Uterus (tissue), 2 donors: ENCODE measurements around the gene NR1H4.

ENCODE experiments used
- CTCF ChIP-seq, 4 experiments: fragments of 200-600 bp in 2 of 4; fragments of 450-650 bp in 2 of 4; sonication (generic) in 2 of 4; IDR thresholded peaks; one replicate each; pipeline ENCODE4 v1.5.1; 2016 to 2019; ENCODE audit warnings: antibody characterized with exemption in 4 of 4, mild to moderate bottlenecking in 2 of 4, moderate library complexity in 1 of 4
- POLR2A ChIP-seq, 2 donors: fragments of 450-650 bp; IDR thresholded peaks; one replicate each; pipeline ENCODE4 v1.6.1; 2016; ENCODE audit warnings: antibody characterized with exemption in 2 of 2, mild to moderate bottlenecking in 1 of 2, moderate library complexity in 1 of 2

GRCh38 chr12:100576331-100577036, 102.8 kb downstream of the NR1H4 start:
- no peak for TF ChIP-seq POLR2A (IDR thresholded peaks at IDR 0.05)
- no peak for TF ChIP-seq CTCF (IDR thresholded peaks at IDR 0.05)
